Stomach (tissue), 9 donors: ENCODE measurements around the gene TMEM245. TPM values are rescaled to one million over a fixed set of nuclear protein-coding genes. Genes with fewer than 3 reads are reported as not detected.

Source experiments
- DNase-seq, 2 donors: peaks; one replicate each; pipeline versions ENCODE4 v3.0.0 to v3.0.0-alpha.2; 2013 to 2019
- H3K27ac ChIP-seq, 5 donors: fragments of 200-600 bp in 4 of 5; sonication (generic) in 4 of 5; one replicate each; pipeline ENCODE4 v1.5.1; 2013 to 2019; ENCODE audit warnings: mild to moderate bottlenecking in 1 of 5, moderate library complexity in 1 of 5
- H3K27me3 ChIP-seq, 3 donors: fragments of 200-600 bp; sonication (generic); one replicate each; pipeline ENCODE4 v1.5.1; 2017 to 2019; ENCODE audit warnings: mixed run types in 1 of 3
- H3K36me3 ChIP-seq, 4 donors: fragments of 200-600 bp; sonication (generic); 1 replicate in 3 of 4; 2 replicates in 1 of 4; pipeline ENCODE4 v1.5.1; 2016 to 2019
- H3K4me1 ChIP-seq, 4 donors: fragments of 200-600 bp; sonication (generic); one replicate each; pipeline ENCODE4 v1.5.1; 2016 to 2019
- H3K4me3 ChIP-seq, 4 donors: fragments of 200-600 bp; sonication (generic) in 3 of 4; one replicate each; pipeline ENCODE4 v1.5.1; 2016 to 2019; ENCODE audit warnings: mild to moderate bottlenecking in 1 of 4
- H3K9me3 ChIP-seq, 4 donors: fragments of 200-600 bp; sonication (generic); one replicate each; pipeline ENCODE4 v1.5.1; 2016 to 2019
- CTCF ChIP-seq, 7 experiments: fragments of 450-650 bp in 4 of 7; fragments of 200-600 bp in 3 of 7; sonication (generic) in 3 of 7; IDR thresholded peaks; one replicate each; pipeline ENCODE4 v1.5.1; 2016 to 2019; ENCODE audit warnings: antibody characterized with exemption in 7 of 7, control low read depth in 2 of 7, mild to moderate bottlenecking in 1 of 7
- EP300 ChIP-seq: sonication (generic); formaldehyde crosslinking; IDR thresholded peaks from one replicate; pipeline ENCODE4 v1.6.1; 2017; ENCODE audit warnings: antibody characterized with exemption
- POLR2A ChIP-seq, 4 donors: fragments of 450-650 bp; IDR thresholded peaks; one replicate each; pipeline ENCODE4 v1.6.1; 2016; ENCODE audit warnings: antibody characterized with exemption in 4 of 4, control low read depth in 2 of 4, mild to moderate bottlenecking in 1 of 4, moderate library complexity in 1 of 4
- POLR2AphosphoS5 ChIP-seq, 3 donors: sonication (generic); formaldehyde crosslinking; IDR thresholded peaks; one replicate each; pipeline ENCODE4 v1.6.1; 2016; ENCODE audit warnings: antibody characterized with exemption in 3 of 3
- WGBS, 5 donors: extraction: QIAGEN DNeasy Blood & Tissue Kit in 3 of 5; methylation state at CpG; one replicate each; pipeline versions ENCODE4 v1.1.5 to v1.1.7; 2013 to 2018; 5-methylcytosine and 5-hydroxymethylcytosine counted together
- intact Hi-C: fragments of 100-400 bp; cut with DNase I; formaldehyde crosslinking; loops from one replicate; pipeline ENCODE4 v1.15.1; 2023; ENCODE audit warnings: low total_unique reads
- polyA plus RNA-seq, 3 donors: library from polyadenylated mRNA; stranded (reverse); fragments of 200-250 nt; gene quantifications; one replicate each; pipeline ENCODE4 v1.2.3, GENCODE V29; 2013
- total RNA-seq, 5 donors: library from RNA; depleted of rRNA; stranded (reverse); fragments of >200 nt; gene quantifications; one replicate each; pipeline versions ENCODE4 v1.1.0 to v1.2.3, GENCODE V29; 2014 to 2016
- donor health status: healthy with polysubstance abuse.
- donor health status: Bipolar disorder and iron deficiency.
- donor health status: healthy.

TMEM245 gene
- total and polyA plus RNA-seq, 8 donors: 4.0 to 107 (median 35.5) TPM

GRCh38 chr9:109124121-109124520, 4.4 kb upstream of the TMEM245 start:
- intact Hi-C loops: no loop called here
- Histone ChIP-seq H3K4me1 (peaks cover 4 to 11% (median 8%) of the 10 kb centered on the region in 4 donors), H3K9me3 (no peaks in the 10 kb centered on the region), H3K27me3 (no peaks in the 10 kb centered on the region), H3K36me3 (no peaks in the 10 kb centered on the region), H3K27ac (no peak overlapping the region), H3K4me3 (no peak overlapping the region)
- 40 to 64% (median 55%) methylated on average over 2 of the region's 2 CpGs for WGBS, 5 donors
- TF ChIP-seq POLR2A (IDR thresholded peaks at IDR 0.05): no peak
- no peak for TF ChIP-seq CTCF (IDR thresholded peaks at IDR 0.05)
- no peak for TF ChIP-seq POLR2AphosphoS5 (IDR thresholded peaks at IDR 0.05)
- TF ChIP-seq EP300: no peak
- no peak for DNase-seq

GRCh38 chr9:109122726-109123621, 3.2 kb upstream of the TMEM245 start:
- 81 to 88% (median 86%) methylated on average over 9 to 12 of the region's 12 CpGs for WGBS, 5 donors
- Histone ChIP-seq H3K4me3 (no peak overlapping the region), H3K36me3 (no peaks in the 10 kb centered on the region), H3K9me3 (no peaks in the 10 kb centered on the region), H3K4me1 (peaks cover 6 to 19% (median 19%) of the 10 kb centered on the region in 4 donors), H3K27ac (no peak overlapping the region), H3K27me3 (no peaks in the 10 kb centered on the region)
- DNase-seq: no peak
- intact Hi-C loops: no loop called here
- TF ChIP-seq EP300: no peak
- TF ChIP-seq POLR2A (IDR thresholded peaks at IDR 0.05): no peak
- no peak for TF ChIP-seq POLR2AphosphoS5 (IDR thresholded peaks at IDR 0.05)
- TF ChIP-seq CTCF (IDR thresholded peaks at IDR 0.05): no peak

- H3K9me3 ChIP-seq: no peaks in the 10 kb centered on the region
Observed at GRCh38 chr9:109121232-109121796, 1.6 kb upstream of the TMEM245 start.

More at GRCh38 chr9:109121232-109121796, 1.6 kb upstream of the TMEM245 start:
- 73 to 79% (median 78%) methylated on average over 11 of the region's 11 CpGs for WGBS, 5 donors
- no peak for DNase-seq
- H3K4me3 ChIP-seq: no peak overlapping the region
- peaks cover 22 to 36% (median 35%) of the 10 kb centered on the region in 4 donors for H3K4me1 ChIP-seq
- H3K27me3 ChIP-seq: no peaks in the 10 kb centered on the region
- no peak overlapping the region for H3K27ac ChIP-seq
- no peak for TF ChIP-seq CTCF (IDR thresholded peaks at IDR 0.05)
- TF ChIP-seq POLR2A (IDR thresholded peaks at IDR 0.05): no peak
- no peak for TF ChIP-seq EP300
- no peak for TF ChIP-seq POLR2AphosphoS5 (IDR thresholded peaks at IDR 0.05)
- intact Hi-C loops: no loop called here
- H3K36me3 ChIP-seq: no peaks in the 10 kb centered on the region
